GM12864 (cell line): ENCODE measurements around the gene XPO1.

Experiments
- DNase-seq: peaks from one replicate; pipeline ENCODE4 v3.0.0-alpha.2; 2011; ENCODE audit warnings: low read depth
- H3K4me3 ChIP-seq: 2 replicates; pipeline ENCODE4 v1.5.1; 2011; ENCODE audit warnings: mild to moderate bottlenecking, low read depth, low read length, control low read depth
- TF ChIP-seq, protein P1 (sequence below): IDR thresholded peaks from 2 replicates; pipeline ENCODE4 v1.5.1; 2011; ENCODE audit warnings: low read depth, mild to moderate bottlenecking, moderate library complexity, low read length, control low read depth, inconsistent platforms; ENCODE audit errors: missing control alignments

The XPO1 gene

GRCh38 chr2:61437170-61437569 is 101.0 kb downstream of the XPO1 start:
- TF ChIP-seq, protein P1, sequence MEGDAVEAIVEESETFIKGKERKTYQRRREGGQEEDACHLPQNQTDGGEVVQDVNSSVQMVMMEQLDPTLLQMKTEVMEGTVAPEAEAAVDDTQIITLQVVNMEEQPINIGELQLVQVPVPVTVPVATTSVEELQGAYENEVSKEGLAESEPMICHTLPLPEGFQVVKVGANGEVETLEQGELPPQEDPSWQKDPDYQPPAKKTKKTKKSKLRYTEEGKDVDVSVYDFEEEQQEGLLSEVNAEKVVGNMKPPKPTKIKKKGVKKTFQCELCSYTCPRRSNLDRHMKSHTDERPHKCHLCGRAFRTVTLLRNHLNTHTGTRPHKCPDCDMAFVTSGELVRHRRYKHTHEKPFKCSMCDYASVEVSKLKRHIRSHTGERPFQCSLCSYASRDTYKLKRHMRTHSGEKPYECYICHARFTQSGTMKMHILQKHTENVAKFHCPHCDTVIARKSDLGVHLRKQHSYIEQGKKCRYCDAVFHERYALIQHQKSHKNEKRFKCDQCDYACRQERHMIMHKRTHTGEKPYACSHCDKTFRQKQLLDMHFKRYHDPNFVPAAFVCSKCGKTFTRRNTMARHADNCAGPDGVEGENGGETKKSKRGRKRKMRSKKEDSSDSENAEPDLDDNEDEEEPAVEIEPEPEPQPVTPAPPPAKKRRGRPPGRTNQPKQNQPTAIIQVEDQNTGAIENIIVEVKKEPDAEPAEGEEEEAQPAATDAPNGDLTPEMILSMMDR: no peak
- no peak overlapping the region for H3K4me3 ChIP-seq
- DNase-seq: no peak

- TF ChIP-seq, protein P1: no peak
- H3K4me3 ChIP-seq: no peak overlapping the region
- DNase-seq: no peak
Observed at GRCh38 chr2:61436092-61436491, 102.1 kb downstream of the XPO1 start.

DNA sequence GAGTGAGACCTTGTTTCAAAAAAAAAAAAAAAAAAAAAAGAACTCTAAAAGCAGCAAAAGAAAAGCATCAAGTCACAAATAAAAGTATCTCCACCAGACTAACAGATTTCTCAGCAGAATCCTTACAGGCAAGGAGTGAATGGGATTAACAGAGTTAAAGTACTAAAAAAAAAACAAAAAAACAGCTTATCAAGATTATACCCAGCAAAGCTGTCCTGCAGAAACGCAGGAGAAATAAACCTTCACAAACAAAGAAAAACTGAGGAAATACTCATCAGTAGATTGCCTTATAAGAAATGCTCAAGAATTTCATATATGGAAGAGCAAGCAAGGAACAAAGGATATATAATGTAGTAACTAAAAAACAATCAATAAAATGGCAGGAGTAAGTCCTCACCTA is 102.9 kb downstream of the XPO1 start:
- TF ChIP-seq, protein P1: no peak
- no peak for DNase-seq

DNA sequence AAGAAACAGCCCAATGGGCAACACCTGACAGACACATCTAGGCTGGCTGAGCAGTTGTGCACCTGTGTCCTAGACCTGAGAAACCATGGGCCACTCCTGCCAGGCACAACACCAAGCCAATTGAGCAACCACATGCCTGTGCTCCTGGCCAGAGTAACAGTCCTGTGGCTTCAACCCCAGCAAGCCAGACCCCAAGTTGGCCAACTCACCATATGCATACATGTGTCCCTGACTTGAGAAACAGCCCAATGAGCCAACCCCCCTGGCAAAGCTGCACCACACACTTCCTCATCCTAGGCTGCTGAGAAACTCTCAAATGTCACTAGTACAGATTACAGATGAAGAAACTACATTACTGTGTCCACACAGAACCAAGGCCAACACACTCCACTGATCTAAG is 103.8 kb downstream of the XPO1 start:
- TF ChIP-seq, protein P1: no peak
- no peak overlapping the region for H3K4me3 ChIP-seq
- no peak for DNase-seq

More for the DNA sequence above, 102.9 kb downstream of the XPO1 start:
- H3K4me3 ChIP-seq: no peak overlapping the region

DNA sequence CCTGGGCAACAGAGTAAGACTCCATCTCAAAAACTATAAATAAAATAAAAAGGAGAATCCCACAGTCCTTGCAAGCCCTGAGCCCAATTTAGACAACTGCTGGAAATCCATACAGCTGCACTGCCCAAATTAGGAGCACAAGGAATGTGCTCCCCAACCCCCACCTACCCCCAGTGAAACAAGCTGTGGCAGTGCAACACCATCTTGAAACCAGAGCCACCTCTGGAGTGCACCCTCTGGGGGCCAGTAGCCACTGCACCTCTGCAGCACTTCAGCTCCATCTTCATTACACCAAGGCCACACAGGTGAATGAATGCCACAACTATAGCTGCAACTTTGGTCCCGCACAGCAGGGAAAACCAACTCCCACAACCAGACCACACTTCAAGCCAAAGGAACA is 104.5 kb downstream of the XPO1 start:
- no peak for DNase-seq
- TF ChIP-seq, protein P1: peak; percentile 9
- no peak overlapping the region for H3K4me3 ChIP-seq

DNA sequence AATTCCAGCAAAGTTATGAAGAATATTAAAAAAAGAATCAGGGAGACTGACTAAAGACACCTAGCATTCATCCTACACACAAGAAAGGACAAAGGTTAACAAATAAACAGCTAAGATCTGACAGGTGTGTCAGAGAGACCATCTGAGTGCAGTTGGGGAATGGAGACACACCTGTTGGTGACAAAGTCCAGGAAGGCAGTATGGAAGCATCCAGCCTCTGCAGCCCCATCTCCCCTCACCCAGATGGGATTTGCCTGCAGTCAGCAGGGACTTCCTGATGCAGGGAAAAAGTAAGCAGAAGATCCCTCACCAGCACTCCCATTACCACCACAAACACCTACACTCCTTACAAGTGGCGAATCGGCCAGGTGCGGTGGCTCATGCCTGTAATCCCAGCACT is 105.2 kb downstream of the XPO1 start:
- DNase-seq: no peak
- no peak overlapping the region for H3K4me3 ChIP-seq
- TF ChIP-seq, protein P1: no peak

- no peak for DNase-seq
- TF ChIP-seq, protein P1: no peak
- no peak overlapping the region for H3K4me3 ChIP-seq
Observed at GRCh38 chr2:61431345-61431744, 106.8 kb downstream of the XPO1 start.
